ENCODE measurements around the gene EFEMP2. TPM values are rescaled to one million over a fixed set of nuclear protein-coding genes. Genes with fewer than 3 reads are reported as not detected.

Gene EFEMP2
- total RNA-seq, 1 donor from 2014 or later, result 9.2 TPM

DNA sequence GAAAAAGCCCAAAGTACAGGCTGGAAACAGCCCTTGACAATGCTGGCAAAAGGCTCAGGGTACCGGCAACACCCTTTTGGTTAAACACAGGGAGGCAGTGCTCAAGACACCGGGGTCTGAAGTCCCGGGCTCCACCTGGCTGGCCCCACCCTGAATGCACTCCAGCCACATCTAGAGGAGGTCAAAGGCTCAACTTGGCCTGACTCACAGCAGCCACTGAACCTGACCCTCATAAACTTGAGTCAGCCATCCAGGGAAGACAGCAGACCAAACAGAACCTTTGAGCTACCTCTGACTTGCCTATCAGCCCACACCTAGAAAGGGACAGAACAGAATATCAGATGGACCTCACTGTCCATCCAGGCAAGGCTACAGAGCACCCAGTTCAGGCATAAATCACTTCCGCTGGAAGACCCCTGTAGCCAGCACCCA is 18.4 kb downstream of the EFEMP2 start:
- H3K36me3 Mint-ChIP-seq, result peaks cover 44% of the 10 kb centered on the region
- H3K79me2 ChIP-seq (ENCODE audit: low read depth), result peaks cover 43% of the 10 kb centered on the region

DNA sequence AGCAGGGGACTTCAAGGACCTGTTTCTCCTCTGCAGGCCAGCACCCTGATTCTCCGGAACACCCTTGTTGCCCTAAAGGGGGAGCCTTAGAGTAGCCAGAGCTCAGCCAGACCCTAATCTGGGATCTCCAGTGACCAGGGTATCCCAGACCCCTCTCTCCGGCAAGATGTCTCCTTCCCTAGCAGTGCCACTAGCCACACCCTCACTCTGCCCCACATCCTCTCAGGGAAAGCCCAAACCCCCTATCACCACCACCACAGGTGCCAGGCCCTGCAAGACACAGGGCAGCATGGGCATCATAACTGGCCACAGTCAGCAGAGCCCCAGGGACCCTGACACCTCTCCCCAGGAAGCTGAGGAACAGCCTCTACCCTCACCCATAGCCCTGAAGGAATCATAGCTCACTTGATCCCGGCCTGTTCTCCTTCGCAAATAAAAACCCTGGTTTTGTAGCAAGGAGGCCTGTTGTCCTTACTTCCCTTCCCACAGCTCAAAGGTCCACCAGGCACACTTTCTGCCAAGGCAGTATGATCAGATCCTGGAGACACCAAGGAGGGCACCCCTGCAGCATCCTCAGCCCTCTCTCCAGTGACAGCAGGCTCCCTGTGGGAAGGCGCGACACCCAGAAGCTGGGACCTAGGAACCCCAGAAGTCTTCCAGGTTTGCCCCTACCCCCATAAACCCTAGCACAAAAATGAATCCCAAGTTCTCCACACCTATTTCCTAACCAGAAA is 19.2 kb downstream of the EFEMP2 start:
- H3K79me2 ChIP-seq (ENCODE audit: low read depth), result peaks cover 43% of the 10 kb centered on the region
- H3K9me3 Mint-ChIP-seq, result peaks cover 10% of the 10 kb centered on the region
- no peak overlapping the region for H3K9ac ChIP-seq
- peak overlapping the region; percentile 50 for H3K4me3 Mint-ChIP-seq
- H3K27me3 Mint-ChIP-seq (ENCODE audit: insufficient read depth, low read depth), result peaks cover 22% of the 10 kb centered on the region
- H3K4me1 Mint-ChIP-seq, result peaks cover 16% of the 10 kb centered on the region
- H3K27ac Mint-ChIP-seq, result no peak overlapping the region
- no peak overlapping the region for H3K27ac ChIP-seq
- peak; percentile 28 for DNase-seq (ENCODE audit: low spot score)
- peaks cover 44% of the 10 kb centered on the region for H3K36me3 Mint-ChIP-seq
- peaks cover 40% of the 10 kb centered on the region for H4K20me1 ChIP-seq (ENCODE audit: low read depth)
- no peaks in the 10 kb centered on the region for H3K27me3 ChIP-seq
- peaks cover 3% of the 10 kb centered on the region for H3K4me1 ChIP-seq
- no peak overlapping the region for H3K4me3 ChIP-seq
- H3K9me3 ChIP-seq (ENCODE audit: low read depth), result no peaks in the 10 kb centered on the region
- peaks cover 7% of the 10 kb centered on the region for H3K36me3 ChIP-seq
- H3K4me2 ChIP-seq, result no peak overlapping the region
- TF ChIP-seq, protein P1, sequence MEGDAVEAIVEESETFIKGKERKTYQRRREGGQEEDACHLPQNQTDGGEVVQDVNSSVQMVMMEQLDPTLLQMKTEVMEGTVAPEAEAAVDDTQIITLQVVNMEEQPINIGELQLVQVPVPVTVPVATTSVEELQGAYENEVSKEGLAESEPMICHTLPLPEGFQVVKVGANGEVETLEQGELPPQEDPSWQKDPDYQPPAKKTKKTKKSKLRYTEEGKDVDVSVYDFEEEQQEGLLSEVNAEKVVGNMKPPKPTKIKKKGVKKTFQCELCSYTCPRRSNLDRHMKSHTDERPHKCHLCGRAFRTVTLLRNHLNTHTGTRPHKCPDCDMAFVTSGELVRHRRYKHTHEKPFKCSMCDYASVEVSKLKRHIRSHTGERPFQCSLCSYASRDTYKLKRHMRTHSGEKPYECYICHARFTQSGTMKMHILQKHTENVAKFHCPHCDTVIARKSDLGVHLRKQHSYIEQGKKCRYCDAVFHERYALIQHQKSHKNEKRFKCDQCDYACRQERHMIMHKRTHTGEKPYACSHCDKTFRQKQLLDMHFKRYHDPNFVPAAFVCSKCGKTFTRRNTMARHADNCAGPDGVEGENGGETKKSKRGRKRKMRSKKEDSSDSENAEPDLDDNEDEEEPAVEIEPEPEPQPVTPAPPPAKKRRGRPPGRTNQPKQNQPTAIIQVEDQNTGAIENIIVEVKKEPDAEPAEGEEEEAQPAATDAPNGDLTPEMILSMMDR (IDR thresholded peaks at IDR 0.05), result peak; percentile 20
- TF ChIP-seq EZH2 (IDR thresholded peaks at IDR 0.05), result no peak
- TF ChIP-seq EZH2phosphoT487 (IDR thresholded peaks at IDR 0.05), result no peak
- no peak overlapping the region for H2AFZ ChIP-seq (replicated peaks)
- H3F3A ChIP-seq (ENCODE audit: low read depth), result peaks cover 64% of the 10 kb centered on the region

More for the DNA sequence above, 18.4 kb downstream of the EFEMP2 start:
- no peaks in the 10 kb centered on the region for H3K27me3 ChIP-seq
- H3K9ac ChIP-seq, result no peak overlapping the region
- peak; percentile 1 for DNase-seq (ENCODE audit: low spot score)
- TF ChIP-seq, protein P1 (IDR thresholded peaks at IDR 0.05), result no peak
- no peak for TF ChIP-seq EZH2phosphoT487 (IDR thresholded peaks at IDR 0.05)
- TF ChIP-seq EZH2 (IDR thresholded peaks at IDR 0.05), result no peak
- H3K9me3 Mint-ChIP-seq, result peaks cover 10% of the 10 kb centered on the region
- H3K4me1 ChIP-seq, result peaks cover 3% of the 10 kb centered on the region
- H3K36me3 ChIP-seq, result peaks cover 7% of the 10 kb centered on the region
- peak overlapping the region; percentile 50 for H3K4me3 Mint-ChIP-seq
- H3K27me3 Mint-ChIP-seq (ENCODE audit: insufficient read depth, low read depth), result peaks cover 21% of the 10 kb centered on the region
- peaks cover 40% of the 10 kb centered on the region for H4K20me1 ChIP-seq (ENCODE audit: low read depth)
- no peak overlapping the region for H3K27ac Mint-ChIP-seq
- no peaks in the 10 kb centered on the region for H3K9me3 ChIP-seq (ENCODE audit: low read depth)
- peaks cover 71% of the 10 kb centered on the region for H3F3A ChIP-seq (ENCODE audit: low read depth)
- no peak overlapping the region for H3K27ac ChIP-seq
- H3K4me2 ChIP-seq, result no peak overlapping the region
- no peak overlapping the region for H2AFZ ChIP-seq (replicated peaks)
- H3K4me3 ChIP-seq, result no peak overlapping the region
- H3K4me1 Mint-ChIP-seq, result peaks cover 17% of the 10 kb centered on the region

DNA sequence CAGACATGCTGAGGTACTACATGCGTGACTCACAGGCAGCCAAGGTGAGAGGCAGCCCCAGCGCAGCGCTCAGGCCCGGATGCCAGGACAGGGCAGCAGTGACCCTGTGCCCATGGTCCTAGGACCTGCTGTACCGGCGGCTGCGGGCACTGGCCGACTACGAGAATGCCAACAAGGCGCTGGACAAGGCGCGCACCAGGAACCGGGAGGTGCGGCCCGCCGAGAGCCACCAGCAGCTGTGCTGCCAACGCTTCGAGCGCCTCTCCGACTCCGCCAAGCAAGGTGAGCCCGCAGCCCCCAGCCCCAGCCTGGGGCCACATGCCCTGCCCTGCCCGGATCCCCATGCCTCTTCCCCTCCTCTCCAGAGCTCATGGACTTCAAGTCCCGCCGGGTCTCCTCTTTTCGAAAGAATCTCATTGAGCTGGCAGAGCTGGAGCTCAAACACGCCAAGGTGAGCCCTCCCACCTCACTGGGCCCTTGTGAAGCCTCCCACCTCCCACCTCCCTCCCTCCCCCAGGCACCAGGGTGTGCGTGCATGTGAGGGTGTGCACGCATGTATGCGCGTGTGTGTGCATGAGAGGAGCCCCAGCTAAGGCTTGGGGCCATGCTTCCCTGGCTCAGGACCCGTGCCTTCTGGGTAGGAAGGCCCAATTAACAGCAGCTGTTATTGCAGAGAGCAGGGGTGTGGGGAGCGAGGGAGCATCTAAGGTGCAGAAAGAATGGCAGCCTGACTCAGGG is 19.9 kb downstream of the EFEMP2 start:
- peaks cover 40% of the 10 kb centered on the region for H4K20me1 ChIP-seq (ENCODE audit: low read depth)
- no peak overlapping the region for H3K27ac ChIP-seq
- H3F3A ChIP-seq (ENCODE audit: low read depth), result peaks cover 59% of the 10 kb centered on the region
- no peaks in the 10 kb centered on the region for H3K9me3 ChIP-seq (ENCODE audit: low read depth)
- H3K27me3 Mint-ChIP-seq (ENCODE audit: insufficient read depth, low read depth), result peaks cover 22% of the 10 kb centered on the region
- H3K4me2 ChIP-seq, result no peak overlapping the region
- peaks cover 44% of the 10 kb centered on the region for H3K36me3 Mint-ChIP-seq
- H3K36me3 ChIP-seq, result peaks cover 7% of the 10 kb centered on the region
- H3K4me3 ChIP-seq, result no peak overlapping the region
- H3K27ac Mint-ChIP-seq, result no peak overlapping the region
- H3K79me2 ChIP-seq (ENCODE audit: low read depth), result peaks cover 41% of the 10 kb centered on the region
- no peak overlapping the region for H2AFZ ChIP-seq (replicated peaks)
- peaks cover 3% of the 10 kb centered on the region for H3K4me1 ChIP-seq
- peaks cover 10% of the 10 kb centered on the region for H3K9me3 Mint-ChIP-seq
- no peak for TF ChIP-seq EZH2 (IDR thresholded peaks at IDR 0.05)
- TF ChIP-seq, protein P1 (IDR thresholded peaks at IDR 0.05), result no peak
- no peak for TF ChIP-seq EZH2phosphoT487 (IDR thresholded peaks at IDR 0.05)
- peak; percentile 1 for DNase-seq (ENCODE audit: low spot score)
- no peak overlapping the region for H3K9ac ChIP-seq
- no peaks in the 10 kb centered on the region for H3K27me3 ChIP-seq
- peaks cover 16% of the 10 kb centered on the region for H3K4me1 Mint-ChIP-seq
- peak overlapping the region; percentile 68 for H3K4me3 Mint-ChIP-seq

Data from neural progenitor cell (in vitro differentiated cells).